ENCODE results near the gene COX5A. TPM values are rescaled to one million over a fixed set of nuclear protein-coding genes. Genes with fewer than 3 reads are reported as not detected.

Gene COX5A
- total and polyA plus RNA-seq, 2 of the 13 experiments (the other 11 are each of a cell fraction or from before 2014, with no cell fraction given) = 158 to 218 TPM

GRCh38 chr15:74937590-74938371 lies at the start of gene COX5A (continued):
- no peak for TF ChIP-seq ZNF512B (CRISPR knock-in tag; IDR thresholded peaks at IDR 0.05; ENCODE audit: borderline replicate concordance)
- peak; percentile 89 for TF ChIP-seq MYC (CRISPR knock-in tag; IDR thresholded peaks at IDR 0.05; ENCODE audit: borderline replicate concordance)
- TF ChIP-seq TCF7 (IDR thresholded peaks at IDR 0.05; ENCODE audit: low read depth) = no peak
- no peak for TF ChIP-seq MBD4 (IDR thresholded peaks at IDR 0.05; ENCODE audit: borderline replicate concordance, low read length)
- TF ChIP-seq ZNF275 (CRISPR knock-in tag; IDR thresholded peaks at IDR 0.05; ENCODE audit: borderline replicate concordance) = peak; percentile 76; the same call in 1 of the 2 replicates
- TF ChIP-seq RARA (CRISPR knock-in tag; IDR thresholded peaks at IDR 0.05) = peak; percentile 90
- TF ChIP-seq ZNF609 (CRISPR knock-in tag; IDR thresholded peaks at IDR 0.05; ENCODE audit: borderline replicate concordance) = peak; percentile 16; the same call in 1 of the 2 replicates
- no peak for TF ChIP-seq RNF219 (CRISPR knock-in tag; IDR thresholded peaks at IDR 0.05)
- peak; percentile 95 for TF ChIP-seq ZNF687 (CRISPR knock-in tag; IDR thresholded peaks at IDR 0.05)
- no peak for TF ChIP-seq ZFP82 (CRISPR knock-in tag; IDR thresholded peaks at IDR 0.05; ENCODE audit: borderline replicate concordance)

All from HepG2 (cell line).